Esophagus muscularis mucosa (tissue), 4 donors: Measurements from ENCODE around the gene ENTPD8. TPM values are rescaled to one million over a fixed set of nuclear protein-coding genes. Genes with fewer than 3 reads are reported as not detected.

ENCODE experiments used
- DNase-seq: peaks from one replicate; pipeline ENCODE4 v3.0.0-alpha.2; 2017; ENCODE audit errors: extremely low spot score
- H3K27ac ChIP-seq, 4 donors: fragments of 200-600 bp; sonication (generic); replicated peaks in 1 of 4; 1 replicate in 3 of 4; 2 replicates in 1 of 4; pipeline ENCODE4 v1.5.1; 2016 to 2019; ENCODE audit warnings: mild to moderate bottlenecking in 1 of 4
- H3K27me3 ChIP-seq, 4 donors: fragments of 200-600 bp; sonication (generic); one replicate each; pipeline versions ENCODE4 v1.5.1 to v1.6.0; 2016 to 2019
- H3K36me3 ChIP-seq, 4 donors: fragments of 200-600 bp; sonication (generic); one replicate each; pipeline ENCODE4 v1.5.1; 2016 to 2019
- H3K4me1 ChIP-seq, 4 donors: fragments of 200-600 bp; sonication (generic); one replicate each; pipeline ENCODE4 v1.5.1; 2016 to 2019
- H3K4me3 ChIP-seq, 4 donors: fragments of 200-600 bp; sonication (generic); 1 replicate in 2 of 4; 2 replicates in 2 of 4; pipeline ENCODE4 v1.5.1; 2016 to 2019; ENCODE audit warnings: mild to moderate bottlenecking in 4 of 4, moderate library complexity in 1 of 4
- H3K9me3 ChIP-seq, 4 donors: fragments of 200-600 bp; sonication (generic); 1 replicate in 3 of 4; 2 replicates in 1 of 4; pipeline ENCODE4 v1.5.1; 2016 to 2019
- EP300 ChIP-seq: sonication (generic); formaldehyde crosslinking; IDR thresholded peaks from one replicate; pipeline ENCODE4 v1.6.1; 2017; ENCODE audit warnings: antibody characterized with exemption
- POLR2A ChIP-seq: fragments of 450-650 bp; IDR thresholded peaks from one replicate; pipeline ENCODE4 v1.6.1; 2017; ENCODE audit warnings: antibody characterized with exemption, moderate library complexity, mild to moderate bottlenecking, low read depth
- POLR2AphosphoS5 ChIP-seq, 2 donors: sonication (generic); formaldehyde crosslinking; IDR thresholded peaks; one replicate each; pipeline ENCODE4 v1.6.1; 2017; ENCODE audit warnings: antibody characterized with exemption in 2 of 2
- WGBS: methylation state at CpG from one replicate; pipeline ENCODE4 v1.1.5; 2018; 5-methylcytosine and 5-hydroxymethylcytosine counted together
- intact Hi-C: fragments of 100-400 bp; cut with DNase I; formaldehyde crosslinking; loops from one replicate; pipeline ENCODE4 v1.15.1; 2023
- total RNA-seq, 4 donors: library from RNA; depleted of rRNA; stranded (reverse); fragments of >200 nt; gene quantifications; one replicate each; pipeline versions ENCODE4 v1.1.0 to v1.2.1, GENCODE V29; 2016
- TF ChIP-seq, protein P1 (sequence below), 3 experiments: fragments of 200-600 bp in 2 of 3; fragments of 450-650 bp in 1 of 3; sonication (generic) in 2 of 3; IDR thresholded peaks; one replicate each; pipeline ENCODE4 v1.5.1; 2017 to 2019; ENCODE audit warnings: antibody characterized with exemption in 3 of 3, mild to moderate bottlenecking in 2 of 3, moderate library complexity in 1 of 3

ENTPD8 gene
- total RNA-seq, 4 donors from 2014 or later: not detected

- Histone ChIP-seq H3K9me3 (no peaks in the 10 kb centered on the region), H3K4me1 (peaks cover 7 to 20% (median 19%) of the 10 kb centered on the region in 4 donors), H3K27ac (no peak overlapping the region), H3K4me3 (no peak overlapping the region), H3K36me3 (no peaks in the 10 kb centered on the region), H3K27me3 (peaks cover 0 to 81% (median 13%) of the 10 kb centered on the region in 4 donors)
- DNase-seq: no peak
- intact Hi-C loops: no loop called here
- WGBS: 62% methylated on average over 4 of the region's 22 CpGs
- TF ChIP-seq, protein P1, sequence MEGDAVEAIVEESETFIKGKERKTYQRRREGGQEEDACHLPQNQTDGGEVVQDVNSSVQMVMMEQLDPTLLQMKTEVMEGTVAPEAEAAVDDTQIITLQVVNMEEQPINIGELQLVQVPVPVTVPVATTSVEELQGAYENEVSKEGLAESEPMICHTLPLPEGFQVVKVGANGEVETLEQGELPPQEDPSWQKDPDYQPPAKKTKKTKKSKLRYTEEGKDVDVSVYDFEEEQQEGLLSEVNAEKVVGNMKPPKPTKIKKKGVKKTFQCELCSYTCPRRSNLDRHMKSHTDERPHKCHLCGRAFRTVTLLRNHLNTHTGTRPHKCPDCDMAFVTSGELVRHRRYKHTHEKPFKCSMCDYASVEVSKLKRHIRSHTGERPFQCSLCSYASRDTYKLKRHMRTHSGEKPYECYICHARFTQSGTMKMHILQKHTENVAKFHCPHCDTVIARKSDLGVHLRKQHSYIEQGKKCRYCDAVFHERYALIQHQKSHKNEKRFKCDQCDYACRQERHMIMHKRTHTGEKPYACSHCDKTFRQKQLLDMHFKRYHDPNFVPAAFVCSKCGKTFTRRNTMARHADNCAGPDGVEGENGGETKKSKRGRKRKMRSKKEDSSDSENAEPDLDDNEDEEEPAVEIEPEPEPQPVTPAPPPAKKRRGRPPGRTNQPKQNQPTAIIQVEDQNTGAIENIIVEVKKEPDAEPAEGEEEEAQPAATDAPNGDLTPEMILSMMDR (IDR thresholded peaks at IDR 0.05): no peak
- TF ChIP-seq EP300 (no peak), POLR2A (no peak), POLR2AphosphoS5 (IDR thresholded peaks at IDR 0.05) (no peak)
Observed at GRCh38 chr9:137438591-137439157, 2.5 kb downstream of the ENTPD8 start.

DNA sequence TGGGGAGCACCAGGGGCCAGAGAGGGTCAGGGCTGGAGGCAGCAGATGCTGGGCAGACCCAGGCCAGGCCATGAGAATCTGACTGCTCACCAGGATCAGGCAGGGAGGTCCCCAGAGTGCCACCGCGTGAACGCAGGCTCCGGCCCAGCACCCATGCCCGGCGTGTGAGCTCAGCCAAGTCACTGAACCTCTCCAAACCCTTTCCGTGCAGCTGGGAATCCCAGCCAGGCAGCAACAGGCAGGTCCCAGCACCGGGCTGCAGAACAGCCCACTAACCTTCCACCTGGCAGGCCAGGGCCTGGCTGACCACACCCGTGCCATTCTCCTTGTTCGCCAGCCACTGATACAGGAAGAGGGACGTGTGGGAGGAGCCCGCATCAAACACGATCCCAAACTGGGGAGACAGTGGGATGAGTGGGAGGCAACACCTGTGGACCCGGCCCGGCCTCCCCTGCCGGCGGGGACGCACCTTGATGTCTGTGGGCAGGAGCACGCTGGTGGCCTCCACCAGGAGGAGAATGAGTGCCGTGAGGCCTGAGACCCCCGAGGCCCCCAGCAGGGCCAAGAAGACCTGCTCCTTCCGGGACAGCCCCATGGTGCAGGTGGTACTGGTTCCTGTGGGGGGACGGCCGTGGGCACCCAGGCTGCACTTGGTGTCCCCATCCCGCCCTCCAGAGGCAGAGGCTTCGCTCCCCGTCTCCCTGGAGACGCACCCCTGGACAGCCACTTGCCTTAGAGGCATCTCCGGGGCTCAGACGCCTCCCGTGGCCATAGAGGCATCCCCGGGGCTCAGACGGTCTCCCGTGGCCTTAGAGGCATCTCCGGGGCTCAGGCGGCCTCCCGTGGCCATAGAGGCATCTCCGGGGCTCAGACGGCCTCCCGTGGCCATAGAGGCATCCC lies 3.2 kb downstream of the ENTPD8 start:
- Histone ChIP-seq H3K4me1 (peaks cover 7 to 20% (median 19%) of the 10 kb centered on the region in 4 donors), H3K27me3 (peaks cover 0 to 75% (median 11%) of the 10 kb centered on the region in 4 donors), H3K4me3 (no peak overlapping the region), H3K9me3 (no peaks in the 10 kb centered on the region), H3K36me3 (no peaks in the 10 kb centered on the region), H3K27ac (no peak overlapping the region)
- DNase-seq: no peak
- 85% methylated on average over 18 of the region's 40 CpGs for WGBS
- TF ChIP-seq, protein P1 (IDR thresholded peaks at IDR 0.05): no peak
- no peak for TF ChIP-seq EP300
- no peak for TF ChIP-seq POLR2AphosphoS5 (IDR thresholded peaks at IDR 0.05)
- TF ChIP-seq POLR2A: no peak
- intact Hi-C loops: no loop called here

GRCh38 chr9:137436761-137437600 lies 4.2 kb downstream of the ENTPD8 start:
- Histone ChIP-seq H3K4me3 (no peak overlapping the region), H3K36me3 (no peaks in the 10 kb centered on the region), H3K4me1 (peaks cover 7 to 19% (median 18%) of the 10 kb centered on the region in 4 donors), H3K27me3 (peaks cover 0 to 67% (median 9%) of the 10 kb centered on the region in 4 donors), H3K27ac (no peak overlapping the region), H3K9me3 (no peaks in the 10 kb centered on the region)
- WGBS: 95% methylated on average over 12 of the region's 24 CpGs
- no peak for TF ChIP-seq POLR2A
- no peak for TF ChIP-seq EP300
- TF ChIP-seq, protein P1 (IDR thresholded peaks at IDR 0.05): no peak
- TF ChIP-seq POLR2AphosphoS5 (IDR thresholded peaks at IDR 0.05): no peak
- DNase-seq: no peak
- intact Hi-C loops: no loop called here

DNA sequence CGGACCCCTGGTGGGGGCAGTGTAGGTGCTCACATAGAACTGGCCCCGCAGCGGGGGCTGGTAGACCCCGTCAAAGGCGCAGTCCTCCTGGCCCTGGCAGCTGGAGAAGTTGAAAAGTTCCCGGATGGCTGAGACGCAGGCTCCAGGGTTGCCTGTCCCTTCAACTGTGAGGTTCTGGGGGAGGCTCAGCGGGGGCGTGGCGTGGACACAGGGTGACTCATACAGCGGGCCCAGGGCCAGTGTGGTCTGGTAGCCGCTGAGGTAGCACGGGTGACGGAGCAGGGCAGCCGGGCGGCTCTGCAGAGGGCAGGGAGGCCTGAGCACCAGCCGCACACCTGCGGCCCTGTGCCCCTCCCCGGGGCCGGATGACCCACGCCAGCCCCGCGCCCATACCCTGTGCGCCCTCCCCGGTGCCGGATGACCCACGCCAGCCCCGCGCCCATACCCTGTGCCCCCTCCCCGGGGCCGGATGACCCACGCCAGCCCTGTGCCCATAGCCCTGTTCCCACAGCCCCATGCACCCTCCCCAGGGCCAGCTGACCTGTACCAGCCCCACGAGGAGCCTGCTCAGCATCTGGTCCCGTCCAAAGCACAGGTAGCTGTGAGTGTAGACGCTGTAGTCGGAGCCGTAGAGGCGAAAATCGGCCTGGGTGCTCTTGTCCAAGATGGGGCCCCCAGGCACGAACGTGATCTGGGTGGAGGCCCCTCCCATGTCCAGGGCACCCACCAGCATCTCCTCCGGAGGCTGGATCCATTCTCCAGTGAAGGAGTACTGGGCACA lies 5.0 kb downstream of the ENTPD8 start:
- DNase-seq: no peak
- Histone ChIP-seq H3K9me3 (no peaks in the 10 kb centered on the region), H3K4me3 (no peak overlapping the region), H3K27ac (no peak overlapping the region), H3K27me3 (peaks cover 0 to 64% (median 1%) of the 10 kb centered on the region in 4 donors), H3K36me3 (no peaks in the 10 kb centered on the region), H3K4me1 (peaks cover 0 to 11% (median 10%) of the 10 kb centered on the region in 4 donors)
- 80% methylated on average over 1 of the region's 42 CpGs for whole genome bisulfite sequencing
- TF ChIP-seq, protein P1 (IDR thresholded peaks at IDR 0.05): no peak
- no peak for TF ChIP-seq EP300
- TF ChIP-seq POLR2A: no peak
- TF ChIP-seq POLR2AphosphoS5 (IDR thresholded peaks at IDR 0.05): no peak
- intact Hi-C loops: no loop called here
